HepG2 (cell line): ENCODE data around the gene OSBPL3. TPM values are rescaled to one million over a fixed set of nuclear protein-coding genes. Genes with fewer than 3 reads are reported as not detected.

ENCODE experiments used
- ATAC-seq: fragments of 200-7000 bp; cut with Tn5 transposase; 3 replicates; pipeline ENCODE4 v1.9.1; 2020; ENCODE audit warnings: mild to moderate bottlenecking, moderate library complexity
- BruUV-seq: library from RNA; stranded (reverse); fragments of 400-500 nt; replicated peaks from 2 replicates; lab custom pipeline; 2021; lab: Mats Ljungman, UMichigan
- CTCF ChIA-PET: fragments of 300-600 bp; formaldehyde crosslinking; extraction: SDS; loops from one replicate; lab custom pipeline; 2021; ENCODE audit warnings: low total read pairs, inconsistent platforms, low intra/inter-chr PET ratio; lab: Yijun Ruan, JAX
- POLR2A ChIA-PET: fragments of 350-600 bp; sonication (Branson Sonifier 250); formaldehyde crosslinking; loops from one replicate; lab custom pipeline; 2020; ENCODE audit warnings: antibody characterized with exemption, inconsistent platforms; lab: Yijun Ruan, JAX
- DNase-seq: peaks from one replicate; pipeline ENCODE4 v3.0.0-alpha.2; 2015; ENCODE audit warnings: low spot score
- FAIRE-seq: peaks from 3 replicates; lab custom pipeline; 2011; peaks lifted over from hg19 to GRCh38; lab: Jason Lieb, UNC
- H2AFZ ChIP-seq: one replicate; pipeline ENCODE4 v1.6.1; 2011; ENCODE audit warnings: low read length, inconsistent platforms
- H3K27ac ChIP-seq: fragments of 300-600 bp; 3 replicates; pipeline ENCODE4 v1.8.0; 2011; ENCODE audit warnings: mixed run types, mild to moderate bottlenecking, mixed read lengths, low read length, inconsistent platforms; ENCODE audit not compliant: insufficient read depth; ENCODE audit errors: extremely low read length
- H3K27me3 ChIP-seq, 2 experiments: fragments of 200-600 bp in 1 of 2; 2 replicates in 1 of 2; 3 replicates in 1 of 2; pipeline versions ENCODE4 v1.6.0 to v1.8.0; 2011; ENCODE audit warnings: low read length in 2 of 2, mild to moderate bottlenecking in 2 of 2, moderate library complexity in 2 of 2, inconsistent platforms in 1 of 2; ENCODE audit not compliant: insufficient read depth in 2 of 2, control insufficient read depth in 1 of 2
- H3K36me3 ChIP-seq, 2 experiments: fragments of 200-600 bp in 1 of 2; replicated peaks in 1 of 2; 2 replicates in 1 of 2; 3 replicates in 1 of 2; pipeline versions ENCODE4 v1.5.1 to v1.8.0; 2011; ENCODE audit warnings: low read length in 2 of 2, inconsistent platforms in 1 of 2; ENCODE audit not compliant: insufficient read depth in 2 of 2, control insufficient read depth in 1 of 2
- H3K4me1 ChIP-seq: 2 replicates; pipeline ENCODE4 v1.5.1; 2012; ENCODE audit warnings: low read length, inconsistent platforms; ENCODE audit not compliant: insufficient read depth
- H3K4me2 ChIP-seq: 2 replicates; pipeline ENCODE4 v1.6.0; 2011; ENCODE audit warnings: low read depth, low read length, inconsistent platforms
- H3K4me3 ChIP-seq, 3 experiments: fragments of 200-600 bp in 1 of 3; sonication (generic), shearing (Covaris generic) in 1 of 3; replicated peaks in 1 of 3; 2 replicates each; pipeline ENCODE4 v1.5.1; 2011 to 2016; ENCODE audit warnings: low read length in 3 of 3, inconsistent platforms in 2 of 3, low read depth in 2 of 3, mild to moderate bottlenecking in 2 of 3, control low read depth in 1 of 3, mixed read lengths in 1 of 3; ENCODE audit not compliant: insufficient read depth in 1 of 3
- H3K79me2 ChIP-seq: one replicate; pipeline ENCODE4 v1.6.1; 2011; ENCODE audit warnings: low read length, inconsistent platforms; ENCODE audit not compliant: insufficient read depth
- H3K9ac ChIP-seq: 2 replicates; pipeline ENCODE4 v1.6.0; 2011; ENCODE audit warnings: mild to moderate bottlenecking, low read depth, low read length, inconsistent platforms; ENCODE audit not compliant: insufficient read depth
- H3K9me3 ChIP-seq: 2 replicates; pipeline ENCODE4 v1.5.1; 2012; ENCODE audit warnings: mild to moderate bottlenecking, low read length
- H4K20me1 ChIP-seq: 2 replicates; pipeline ENCODE4 v1.6.0; 2011; ENCODE audit warnings: inconsistent platforms, mild to moderate bottlenecking, low read length, moderate library complexity; ENCODE audit not compliant: insufficient read depth
- BRCA1 ChIP-seq: sonication (generic); formaldehyde crosslinking; IDR thresholded peaks from 2 replicates; pipeline ENCODE4 v1.4.0; 2020; ENCODE audit warnings: missing genetic modification reagents
- EED ChIP-seq: sonication (generic); formaldehyde crosslinking; IDR thresholded peaks from 2 replicates; pipeline ENCODE4 v1.5.0; 2020; ENCODE audit warnings: mild to moderate bottlenecking, missing genetic modification reagents
- FOXO1 ChIP-seq: sonication (generic); formaldehyde crosslinking; IDR thresholded peaks from 2 replicates; pipeline ENCODE4 v1.4.0; 2020; ENCODE audit warnings: missing genetic modification reagents
- KDM3A ChIP-seq: IDR thresholded peaks from 2 replicates; pipeline ENCODE4 v1.6.1; 2018; ENCODE audit warnings: low read depth, missing compliant biosample characterization
- MTF2 ChIP-seq: sonication (generic); formaldehyde crosslinking; IDR thresholded peaks from 2 replicates; pipeline ENCODE4 v1.5.0; 2020; ENCODE audit warnings: missing genetic modification reagents, borderline replicate concordance
- MYPOP ChIP-seq: sonication (generic); formaldehyde crosslinking; IDR thresholded peaks from 2 replicates; pipeline ENCODE4 v1.8.1; 2023; ENCODE audit warnings: mild to moderate bottlenecking, moderate library complexity, missing genetic modification reagents
- NFRKB ChIP-seq: fragments of 450-650 bp; IDR thresholded peaks from 2 replicates; pipeline ENCODE4 v1.6.1; 2017
- PRDM4 ChIP-seq: sonication (generic); formaldehyde crosslinking; IDR thresholded peaks from 2 replicates; pipeline ENCODE4 v1.9.0; 2021; ENCODE audit warnings: missing genetic modification reagents, borderline replicate concordance
- SIN3B ChIP-seq: fragments of 150-350 bp; IDR thresholded peaks from 2 replicates; pipeline ENCODE4 v1.6.1; 2014; ENCODE audit warnings: low read length
- TSC22D2 ChIP-seq: sonication (generic); formaldehyde crosslinking; IDR thresholded peaks from 2 replicates; pipeline ENCODE4 v1.5.1; 2020; ENCODE audit warnings: missing genetic modification reagents, mild to moderate bottlenecking, borderline replicate concordance
- ZMAT5 ChIP-seq: sonication (generic); formaldehyde crosslinking; IDR thresholded peaks from 2 replicates; pipeline ENCODE4 v1.5.0; 2020; ENCODE audit warnings: mild to moderate bottlenecking, low read depth, missing genetic modification reagents, borderline replicate concordance
- ZNF280B ChIP-seq: sonication (generic); formaldehyde crosslinking; IDR thresholded peaks from 2 replicates; pipeline ENCODE4 v1.5.0; 2020; ENCODE audit warnings: missing genetic modification reagents, mild to moderate bottlenecking, borderline replicate concordance
- ZNF547 ChIP-seq: sonication (generic); formaldehyde crosslinking; IDR thresholded peaks from 2 replicates; pipeline ENCODE4 v1.5.1; 2020; ENCODE audit warnings: mild to moderate bottlenecking, missing genetic modification reagents
- ZNF563 ChIP-seq: sonication (generic); formaldehyde crosslinking; IDR thresholded peaks from 2 replicates; pipeline ENCODE4 v1.8.0; 2022; ENCODE audit warnings: mild to moderate bottlenecking, moderate library complexity, missing genetic modification reagents
- ZNF747 ChIP-seq: sonication (generic); formaldehyde crosslinking; IDR thresholded peaks from 2 replicates; pipeline ENCODE4 v1.8.1; 2023; ENCODE audit warnings: missing genetic modification reagents, mild to moderate bottlenecking, borderline replicate concordance
- WGBS: methylation state at CpG from one replicate; pipeline ENCODE4 v1.1.6; 2017; ENCODE audit warnings: low lambda C conversion rate; 5-methylcytosine and 5-hydroxymethylcytosine counted together
- in situ Hi-C: cut with HindIII; loops from 2 replicates; pipeline ENCODE4 v1.10.0; 2017; ENCODE audit warnings: low pct_unique_long_range_greater_than_20kb; ENCODE audit not compliant: extremely low pct_ligation_motif_present
- intact Hi-C: fragments of 100-400 bp; cut with micrococcal nuclease; formaldehyde crosslinking; loops from one replicate; pipeline ENCODE4 v1.10.0; 2022; ENCODE audit not compliant: unreplicated experiment
- polyA plus RNA-seq, 8 experiments: library from polyadenylated mRNA; depleted of rRNA in 3 of 8; stranded (reverse) in 7 of 8; unstranded in 1 of 8; fragments of >200 nt; fragmentation: Illumina TruSeq in 4 of 8; extraction: Trizol in 4 of 8; gene quantifications; 2 replicates each; pipeline versions ENCODE4 v1.2.1 to v1.2.3, GENCODE V29; 2011 to 2016; ENCODE audit warnings: low read depth in 4 of 8, missing spikeins in 1 of 8, mixed read lengths in 1 of 8; ENCODE audit not compliant: insufficient read depth in 1 of 8
- total RNA-seq, 5 experiments: library from RNA; depleted of rRNA; stranded (reverse); fragments of >200 nt; fragmentation: Illumina TruSeq; extraction: Trizol; gene quantifications; 2 replicates each; pipeline ENCODE4 v1.2.3, GENCODE V29; 2016; ENCODE audit warnings: low read depth in 1 of 5
- TF ChIP-seq, protein P1 (sequence below): sonication (generic); formaldehyde crosslinking; IDR thresholded peaks from 2 replicates; pipeline ENCODE4 v1.5.0; 2020; ENCODE audit warnings: missing genetic modification reagents

The OSBPL3 gene
- total and polyA plus RNA-seq, 2 of the 13 experiments (the other 11 are each of a cell fraction or from before 2014, with no cell fraction given) = 8.8 to 28.9 TPM

GRCh38 chr7:24840563-24840962 is 139.4 kb downstream of the OSBPL3 start (continued):
- TF ChIP-seq PRDM4 (CRISPR knock-in tag) (no peak), FOXO1 (CRISPR knock-in tag) (no peak), MYPOP (CRISPR knock-in tag) (no peak), NFRKB (no peak), EED (no peak), KDM3A (CRISPR knock-in tag) (no peak), ZNF547 (CRISPR knock-in tag) (no peak)
- TF ChIP-seq, all 625 proteins: peak for 0

GRCh38 chr7:24836084-24836483 is 143.9 kb downstream of the OSBPL3 start:
- ATAC-seq (no peak), DNase-seq (no peak), FAIRE-seq (no peak)
- Histone ChIP-seq H3K27me3 (no peaks in the 10 kb centered on the region), H3K79me2 (no peaks in the 10 kb centered on the region), H3K27ac (no peak overlapping the region), H3K4me3 (no peak overlapping the region), H3K9ac (no peak overlapping the region), H2AFZ (no peak overlapping the region), H4K20me1 (no peaks in the 10 kb centered on the region), H3K36me3 (peaks cover 0 to 14% of the 10 kb centered on the region in 2 experiments; a peak in 1 of 5 replicates), H3K4me2 (no peak overlapping the region), H3K4me1 (peaks cover 26% of the 10 kb centered on the region), H3K9me3 (no peaks in the 10 kb centered on the region)
- 97% methylated on average over 2 of the region's 2 CpGs for WGBS
- BruUV-seq = no TSS peak
- in situ Hi-C loops (no loop called here), intact Hi-C loops (no loop called here)
- POLR2A ChIA-PET = no interaction called here
- CTCF ChIA-PET = no interaction called here
- no peak for TF ChIP-seq ZMAT5
- TF ChIP-seq, protein P1, sequence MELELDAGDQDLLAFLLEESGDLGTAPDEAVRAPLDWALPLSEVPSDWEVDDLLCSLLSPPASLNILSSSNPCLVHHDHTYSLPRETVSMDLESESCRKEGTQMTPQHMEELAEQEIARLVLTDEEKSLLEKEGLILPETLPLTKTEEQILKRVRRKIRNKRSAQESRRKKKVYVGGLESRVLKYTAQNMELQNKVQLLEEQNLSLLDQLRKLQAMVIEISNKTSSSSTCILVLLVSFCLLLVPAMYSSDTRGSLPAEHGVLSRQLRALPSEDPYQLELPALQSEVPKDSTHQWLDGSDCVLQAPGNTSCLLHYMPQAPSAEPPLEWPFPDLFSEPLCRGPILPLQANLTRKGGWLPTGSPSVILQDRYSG (CRISPR knock-in tag) = no peak
- no peak for TF ChIP-seq BRCA1 (CRISPR knock-in tag)
- TF ChIP-seq ZNF280B = no peak
- no peak for TF ChIP-seq TSC22D2
- TF ChIP-seq MTF2 (CRISPR knock-in tag) = no peak
- no peak for TF ChIP-seq ZNF747 (CRISPR knock-in tag)
- TF ChIP-seq ZNF563 = no peak
- no peak for TF ChIP-seq SIN3B
